ENCODE measurements around the gene IGFBP6.
A peak's percentile ranks its signal among the peaks of the same experiment; 100 is the strongest.

Gene IGFBP6

GRCh38 chr12:53051058-53051880 lies 46.2 kb upstream of the IGFBP6 start:
- peak; percentile 81 for DNase-seq (ENCODE audit: low read depth)
- H3K4me3 ChIP-seq (replicated peaks; ENCODE audit: low read depth, low read length), result peak overlapping the region; percentile 90
- peak; percentile 9 for TF ChIP-seq CTCF (IDR thresholded peaks at IDR 0.05; ENCODE audit: low read length, missing control alignments)

- peak overlapping the region; percentile 90 for H3K4me3 ChIP-seq (replicated peaks; ENCODE audit: low read depth, low read length)
- DNase-seq (ENCODE audit: low read depth), result no peak
- TF ChIP-seq CTCF (IDR thresholded peaks at IDR 0.05; ENCODE audit: low read length, missing control alignments), result no peak
Observed at GRCh38 chr12:53051881-53052412, 45.5 kb upstream of the IGFBP6 start.

- H3K4me3 ChIP-seq (replicated peaks; ENCODE audit: low read depth, low read length), result peak overlapping the region; percentile 90
- peak; percentile 86 for DNase-seq (ENCODE audit: low read depth)
- no peak for TF ChIP-seq CTCF (IDR thresholded peaks at IDR 0.05; ENCODE audit: low read length, missing control alignments)
Observed at GRCh38 chr12:53052419-53053217, 44.8 kb upstream of the IGFBP6 start.

GRCh38 chr12:53053218-53054111 lies 44.0 kb upstream of the IGFBP6 start:
- DNase-seq (ENCODE audit: low read depth), result no peak
- peak; percentile 74 for TF ChIP-seq CTCF (IDR thresholded peaks at IDR 0.05; ENCODE audit: low read length, missing control alignments)
- peak overlapping the region; percentile 40 for H3K4me3 ChIP-seq (replicated peaks; ENCODE audit: low read depth, low read length)

- no peak overlapping the region for H3K4me3 ChIP-seq (replicated peaks; ENCODE audit: low read depth, low read length)
- DNase-seq (ENCODE audit: low read depth), result peak; percentile 87
- no peak for TF ChIP-seq CTCF (IDR thresholded peaks at IDR 0.05; ENCODE audit: low read length, missing control alignments)
Observed at GRCh38 chr12:53054112-53054878, 43.2 kb upstream of the IGFBP6 start.
